CD14-positive monocyte (primary cell): ENCODE results near the gene FIBCD1. TPM values are rescaled to one million over a fixed set of nuclear protein-coding genes. Genes with fewer than 3 reads are reported as not detected.
A peak's percentile ranks its signal among the peaks of the same experiment; 100 is the strongest.

Source experiments
- DNase-seq, 3 donors: peaks; one replicate each; pipeline ENCODE4 v3.0.0-alpha.2; 2011 to 2022
- H2AFZ ChIP-seq: 2 replicates; pipeline ENCODE4 v1.6.0; 2012; ENCODE audit warnings: mild to moderate bottlenecking, low read depth, low read length, inconsistent platforms; ENCODE audit not compliant: insufficient read depth, poor library complexity, severe bottlenecking
- H3K27ac ChIP-seq, 2 donors: 1 replicate in 1 of 2; 2 replicates in 1 of 2; pipeline ENCODE4 v1.5.1; 2012 to 2013; ENCODE audit warnings: low read length in 2 of 2, control low read depth in 1 of 2, inconsistent platforms in 1 of 2, low read depth in 1 of 2, mild to moderate bottlenecking in 1 of 2
- H3K27me3 ChIP-seq, 2 donors: one replicate each; pipeline versions ENCODE4 v1.6.0 to v1.6.1; 2011 to 2013; ENCODE audit warnings: low read length in 2 of 2; ENCODE audit not compliant: control insufficient read depth in 2 of 2, insufficient read depth in 2 of 2
- H3K36me3 ChIP-seq, 2 donors: replicated peaks in 1 of 2; 1 replicate in 1 of 2; 2 replicates in 1 of 2; pipeline versions ENCODE4 v1.5.1 to v1.6.1; 2012 to 2013; ENCODE audit warnings: low read length in 2 of 2, control low read depth in 1 of 2, inconsistent platforms in 1 of 2, mild to moderate bottlenecking in 1 of 2; ENCODE audit not compliant: insufficient read depth in 2 of 2, control insufficient read depth in 1 of 2
- H3K4me1 ChIP-seq, 2 donors: 1 replicate in 1 of 2; 2 replicates in 1 of 2; pipeline versions ENCODE4 v1.5.1 to v1.6.1; 2012 to 2013; ENCODE audit warnings: low read length in 2 of 2, control low read depth in 1 of 2, inconsistent platforms in 1 of 2, mild to moderate bottlenecking in 1 of 2, moderate library complexity in 1 of 2; ENCODE audit not compliant: insufficient read depth in 2 of 2, control insufficient read depth in 1 of 2
- H3K4me2 ChIP-seq: replicated peaks from 2 replicates; pipeline ENCODE3; 2012; ENCODE audit warnings: low read length, moderate library complexity, mild to moderate bottlenecking; ENCODE audit not compliant: poor library complexity, severe bottlenecking; ENCODE audit errors: extremely low read depth
- H3K4me3 ChIP-seq, 3 experiments: fragments of 200-600 bp in 1 of 3; sonication (generic) in 1 of 3; replicated peaks in 1 of 3; 1 replicate in 2 of 3; 2 replicates in 1 of 3; pipeline ENCODE4 v1.5.1; 2011 to 2013; ENCODE audit warnings: low read length in 3 of 3, mild to moderate bottlenecking in 3 of 3, control low read depth in 2 of 3, low read depth in 2 of 3, inconsistent platforms in 1 of 3, moderate library complexity in 1 of 3
- H3K79me2 ChIP-seq: 2 replicates; pipeline ENCODE4 v1.6.0; 2012; ENCODE audit warnings: mild to moderate bottlenecking, control low read depth, inconsistent platforms, low read length, moderate library complexity; ENCODE audit not compliant: insufficient read depth
- H3K9ac ChIP-seq: 2 replicates; pipeline ENCODE4 v1.6.0; 2017; ENCODE audit warnings: low read length, mild to moderate bottlenecking; ENCODE audit not compliant: insufficient read depth, poor library complexity, severe bottlenecking
- H3K9me3 ChIP-seq, 2 donors: replicated peaks in 1 of 2; 1 replicate in 1 of 2; 2 replicates in 1 of 2; pipeline versions ENCODE4 v1.5.1 to v1.6.1; 2012 to 2013; ENCODE audit warnings: low read length in 2 of 2, control low read depth in 1 of 2; ENCODE audit not compliant: control insufficient read depth in 1 of 2, insufficient read depth in 1 of 2
- H4K20me1 ChIP-seq: 2 replicates; pipeline ENCODE4 v1.6.0; 2012; ENCODE audit warnings: mild to moderate bottlenecking, low read length, control low read depth, moderate library complexity; ENCODE audit not compliant: insufficient read depth
- H3K27ac Mint-ChIP-seq, 7 donors: one replicate each; pipeline ENCODE4 v1.8.0; 2020; ENCODE audit warnings: mild to moderate bottlenecking in 7 of 7, mixed read lengths in 7 of 7, moderate library complexity in 6 of 7, inconsistent platforms in 2 of 7
- H3K27me3 Mint-ChIP-seq, 3 donors: one replicate each; pipeline ENCODE4 v1.8.0; 2021 to 2022; ENCODE audit warnings: low read depth in 3 of 3, mild to moderate bottlenecking in 3 of 3, mixed read lengths in 3 of 3, moderate library complexity in 3 of 3, inconsistent platforms in 1 of 3
- H3K36me3 Mint-ChIP-seq, 2 donors: one replicate each; pipeline ENCODE4 v1.8.0; 2020; ENCODE audit warnings: mixed read lengths in 2 of 2, inconsistent platforms in 1 of 2, mild to moderate bottlenecking in 1 of 2
- H3K4me1 Mint-ChIP-seq: one replicate; pipeline ENCODE4 v1.8.0; 2020; ENCODE audit warnings: mild to moderate bottlenecking, mixed read lengths
- H3K4me3 Mint-ChIP-seq, 2 donors: one replicate each; pipeline ENCODE4 v1.8.0; 2020; ENCODE audit warnings: mild to moderate bottlenecking in 2 of 2, mixed read lengths in 2 of 2, moderate library complexity in 1 of 2
- H3K9me3 Mint-ChIP-seq, 7 donors: one replicate each; pipeline ENCODE4 v1.8.0; 2020 to 2022; ENCODE audit warnings: mixed read lengths in 7 of 7, mild to moderate bottlenecking in 6 of 7, moderate library complexity in 6 of 7, inconsistent platforms in 2 of 7
- WGBS: methylation state at CpG from one replicate; pipeline ENCODE4 v1.1.5; 2013; ENCODE audit warnings: missing lambda C conversion rate; ENCODE audit not compliant: insufficient coverage; 5-methylcytosine and 5-hydroxymethylcytosine counted together
- intact Hi-C, 2 donors: fragments of 100-400 bp; cut with micrococcal nuclease; formaldehyde crosslinking; loops; one replicate each; pipeline versions ENCODE4 v1.15.0 to v1.15.1; 2023
- polyA plus RNA-seq, 3 donors: library from polyadenylated mRNA; depleted of rRNA in 1 of 3; unstranded in 2 of 3; stranded (reverse) in 1 of 3; fragments of 300-500 nt in 2 of 3; fragments of >200 nt in 1 of 3; fragmentation: Illumina TruSeq in 2 of 3; gene quantifications; 1 replicate in 2 of 3; 2 replicates in 1 of 3; pipeline ENCODE4 v1.2.3, GENCODE V29; 2012 to 2021
- TF ChIP-seq, protein P1 (sequence below): fragments of 200-600 bp; IDR thresholded peaks from one replicate; pipeline ENCODE4 v1.8.0; 2022; ENCODE audit warnings: antibody characterized with exemption, mild to moderate bottlenecking

Gene FIBCD1
- polyA plus RNA-seq, 3 donors: not detected

DNA sequence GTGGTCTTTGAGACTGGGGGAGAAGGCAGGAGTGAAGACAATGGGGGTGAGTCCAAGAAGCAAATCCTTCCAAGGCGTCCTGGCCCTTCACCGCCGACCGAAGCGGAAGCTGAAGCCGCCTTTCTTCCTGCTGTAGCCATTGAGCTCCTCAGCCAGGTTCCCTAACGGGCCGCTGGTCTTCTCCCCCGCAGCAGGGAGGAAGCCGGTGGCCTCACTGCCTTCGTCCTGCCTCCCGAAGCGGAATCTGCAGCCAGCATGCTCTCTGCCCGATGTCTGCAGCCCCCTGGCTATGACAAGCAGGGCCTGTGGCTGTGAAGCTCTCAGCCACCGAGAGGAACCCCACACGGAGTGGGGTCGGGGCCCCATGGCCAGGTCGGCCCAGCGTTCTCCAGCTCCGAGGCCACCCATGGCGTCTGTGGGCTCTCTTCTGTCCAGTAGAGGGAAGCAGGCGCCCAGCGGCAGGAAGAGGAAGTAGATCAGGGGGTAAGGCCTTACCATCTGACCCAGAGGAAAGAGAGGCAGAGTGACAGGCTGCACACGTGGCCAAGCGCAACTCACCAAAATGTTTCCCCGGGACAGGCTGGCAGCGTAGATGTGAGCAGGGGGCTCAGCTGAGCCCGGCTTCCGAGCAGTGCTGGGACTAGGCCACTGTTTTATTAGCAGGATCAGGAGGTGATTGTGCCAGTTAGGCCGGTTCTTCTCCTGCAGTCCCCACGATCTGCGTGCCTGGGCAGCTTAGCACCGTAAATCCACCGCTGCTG lies 45.5 kb downstream of the FIBCD1 start:
- Mint-ChIP-seq H3K9me3 (peaks cover 0 to 1% (median 0%) of the 10 kb centered on the region in 7 donors), H3K4me1 (peaks cover 20% of the 10 kb centered on the region), H3K27me3 (peaks cover 0 to 2% (median 1%) of the 10 kb centered on the region in 3 donors), H3K27ac (peak overlapping the region; percentile 89 to 97 (median 91)), H3K4me3 (peak overlapping the region; percentile 88 to 95), H3K36me3 (peaks cover 5 to 22% of the 10 kb centered on the region in 2 donors)
- DNase-seq: peak; percentile 74 to 89 (median 84)
- H3K9ac ChIP-seq: peak overlapping the region; percentile 64
- intact Hi-C loops: no loop called here
- no peaks in the 10 kb centered on the region for H4K20me1 ChIP-seq
- peaks cover 9 to 11% of the 10 kb centered on the region in 2 donors for H3K36me3 ChIP-seq
- peak overlapping the region; percentile 75 for H3K4me2 ChIP-seq
- no peaks in the 10 kb centered on the region for H3K9me3 ChIP-seq
- H3K27ac ChIP-seq: peak overlapping the region; percentile 80 to 86
- H3K4me3 ChIP-seq: peak overlapping the region; percentile 11 to 73 (median 40)
- TF ChIP-seq, protein P1, sequence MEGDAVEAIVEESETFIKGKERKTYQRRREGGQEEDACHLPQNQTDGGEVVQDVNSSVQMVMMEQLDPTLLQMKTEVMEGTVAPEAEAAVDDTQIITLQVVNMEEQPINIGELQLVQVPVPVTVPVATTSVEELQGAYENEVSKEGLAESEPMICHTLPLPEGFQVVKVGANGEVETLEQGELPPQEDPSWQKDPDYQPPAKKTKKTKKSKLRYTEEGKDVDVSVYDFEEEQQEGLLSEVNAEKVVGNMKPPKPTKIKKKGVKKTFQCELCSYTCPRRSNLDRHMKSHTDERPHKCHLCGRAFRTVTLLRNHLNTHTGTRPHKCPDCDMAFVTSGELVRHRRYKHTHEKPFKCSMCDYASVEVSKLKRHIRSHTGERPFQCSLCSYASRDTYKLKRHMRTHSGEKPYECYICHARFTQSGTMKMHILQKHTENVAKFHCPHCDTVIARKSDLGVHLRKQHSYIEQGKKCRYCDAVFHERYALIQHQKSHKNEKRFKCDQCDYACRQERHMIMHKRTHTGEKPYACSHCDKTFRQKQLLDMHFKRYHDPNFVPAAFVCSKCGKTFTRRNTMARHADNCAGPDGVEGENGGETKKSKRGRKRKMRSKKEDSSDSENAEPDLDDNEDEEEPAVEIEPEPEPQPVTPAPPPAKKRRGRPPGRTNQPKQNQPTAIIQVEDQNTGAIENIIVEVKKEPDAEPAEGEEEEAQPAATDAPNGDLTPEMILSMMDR: peak; percentile 72
- peaks cover 17 to 18% of the 10 kb centered on the region in 2 donors for H3K4me1 ChIP-seq
- H3K27me3 ChIP-seq: no peaks in the 10 kb centered on the region
- peak overlapping the region; percentile 90 for H2AFZ ChIP-seq
- no peaks in the 10 kb centered on the region for H3K79me2 ChIP-seq
- WGBS: 31% methylated on average over 34 of the region's 34 CpGs

DNA sequence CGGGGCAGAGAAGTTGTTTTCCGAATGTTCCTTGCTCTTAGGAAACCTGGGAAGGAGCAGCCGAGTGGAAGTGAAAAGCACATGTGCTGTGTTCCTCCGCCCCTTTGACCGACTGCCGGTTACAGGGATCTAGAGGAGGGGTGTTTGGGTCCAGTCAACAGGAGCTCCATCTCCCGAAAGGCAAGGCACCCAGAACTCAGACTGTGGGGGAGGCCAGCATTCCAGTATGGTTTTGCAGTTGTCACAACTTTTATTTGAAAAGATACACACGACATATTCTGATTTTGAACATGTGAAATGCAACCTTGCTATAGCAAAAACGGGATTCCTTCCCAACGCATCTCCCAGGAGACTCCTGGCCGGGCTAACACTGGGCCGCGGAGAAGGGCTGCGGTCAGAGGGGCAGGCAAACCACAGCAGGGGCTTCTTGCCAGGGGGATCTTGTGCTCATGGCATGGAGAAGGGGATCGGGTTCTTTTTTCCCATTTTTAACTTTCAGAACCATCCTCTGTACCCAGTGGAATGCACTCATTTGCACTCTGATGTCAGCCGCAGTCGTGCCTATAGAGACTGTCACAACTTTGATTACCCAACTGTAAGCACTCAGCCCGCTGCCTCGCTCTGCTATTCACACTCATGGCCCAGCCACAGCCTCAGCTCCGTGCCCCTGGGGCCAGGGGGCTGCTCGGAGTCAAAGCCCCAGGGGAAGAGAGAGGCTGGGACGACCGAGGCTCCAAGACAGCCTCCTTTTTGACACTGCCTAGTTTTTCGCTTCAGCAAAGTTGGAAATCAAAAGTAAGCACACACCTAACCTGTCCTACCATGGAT lies 46.4 kb downstream of the FIBCD1 start:
- Histone ChIP-seq H3K36me3 (peaks cover 17 to 20% of the 10 kb centered on the region in 2 donors), H3K27me3 (no peaks in the 10 kb centered on the region), H4K20me1 (no peaks in the 10 kb centered on the region), H3K4me2 (peak overlapping the region; percentile 75), H3K4me3 (peak overlapping the region; percentile 11 to 73 (median 40)), H2AFZ (peak overlapping the region; percentile 90), H3K79me2 (no peaks in the 10 kb centered on the region), H3K9me3 (no peaks in the 10 kb centered on the region), H3K27ac (peak overlapping the region; percentile 80 to 86), H3K4me1 (peaks cover 17 to 18% of the 10 kb centered on the region in 2 donors), H3K9ac (peak overlapping the region; percentile 64)
- Mint-ChIP-seq H3K4me3 (peak overlapping the region; percentile 88 to 95), H3K36me3 (peaks cover 13 to 31% of the 10 kb centered on the region in 2 donors), H3K27me3 (peaks cover 0 to 2% (median 1%) of the 10 kb centered on the region in 3 donors), H3K9me3 (peaks cover 0 to 1% (median 0%) of the 10 kb centered on the region in 7 donors), H3K4me1 (peaks cover 20% of the 10 kb centered on the region), H3K27ac (peak overlapping the region; percentile 89 to 97 (median 91))
- WGBS: 81% methylated on average over 16 of the region's 24 CpGs
- intact Hi-C loops: no loop called here
- TF ChIP-seq, protein P1: no peak
- DNase-seq: peak in 2 of 3 donors; percentile 9 to 21
